GM21515 (cell line): ENCODE measurements around the gene NPIPB2.
A peak's percentile ranks its signal among the peaks of the same experiment; 100 is the strongest.
"Not testable (repeated sequence)": the region's sequence is repeated elsewhere in the genome, so short reads cannot be mapped to it uniquely, and the experiment has no call there.

Experiments used
- ATAC-seq: cut with Tn5 transposase; IDR thresholded peaks from one replicate; pipeline ENCODE4 v1.9.1; 2021; ENCODE audit not compliant: unreplicated experiment

NPIPB2 gene

GRCh38 chr16:11962457-11962856, 20.6 kb upstream of the NPIPB2 start:
- not testable (repeated sequence) for ATAC-seq

DNA sequence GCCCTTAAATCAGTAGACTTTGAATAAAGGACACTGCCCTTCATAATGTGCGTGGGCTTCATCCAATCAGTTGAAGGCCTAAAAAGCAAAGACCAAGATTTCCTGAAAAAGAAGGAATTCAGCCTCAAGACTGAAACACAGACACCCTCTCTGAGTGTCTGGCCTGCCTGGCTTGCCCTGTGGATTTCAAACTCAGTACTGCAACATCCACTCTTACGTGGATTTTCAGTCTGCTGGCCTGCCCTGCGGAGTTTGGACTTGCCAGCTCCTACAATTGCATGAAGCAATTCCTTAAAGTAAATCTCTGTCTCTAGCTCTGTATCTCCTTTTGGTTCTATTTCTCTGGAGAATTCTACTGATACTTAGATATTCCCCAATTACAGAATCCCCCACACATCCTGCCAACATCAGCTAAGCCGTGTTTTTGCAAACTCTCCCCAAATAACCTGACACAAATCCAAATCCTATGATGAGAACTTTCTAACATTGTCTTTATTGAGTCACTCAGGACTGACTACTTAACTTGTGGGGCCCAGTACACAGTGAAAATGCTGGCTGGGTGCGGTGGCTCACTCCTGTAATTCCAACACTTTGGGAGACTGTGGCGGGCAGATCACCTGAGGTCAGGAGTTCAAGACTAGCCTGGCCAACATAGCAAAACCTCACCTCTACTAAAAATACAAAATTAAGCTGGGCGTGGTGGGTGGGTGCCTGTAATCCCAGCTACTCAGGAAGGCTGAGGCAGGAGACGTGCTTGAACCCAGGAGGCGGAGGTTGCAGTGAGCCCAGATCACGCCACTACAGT, 15.9 kb upstream of the NPIPB2 start:
- no peak for ATAC-seq

DNA sequence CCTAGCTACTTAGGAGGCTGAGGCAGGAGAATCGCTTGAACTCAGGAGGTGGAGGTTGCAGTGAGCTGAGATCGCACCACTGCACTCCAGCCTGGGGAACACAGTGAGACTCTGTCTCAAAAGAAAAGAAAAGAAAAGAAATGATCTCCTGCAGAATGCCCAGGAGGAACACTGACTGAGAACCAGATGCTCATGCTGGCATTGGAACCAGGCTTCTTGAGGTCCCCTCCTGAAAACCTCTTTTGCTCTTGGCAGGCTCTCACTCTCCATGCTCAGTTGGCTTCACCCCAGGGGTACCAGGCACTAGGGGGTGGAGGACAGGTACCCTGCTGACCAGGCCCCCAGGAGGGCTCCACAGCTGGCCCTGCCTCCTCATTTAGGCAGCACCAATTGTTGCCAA, 14.7 kb upstream of the NPIPB2 start:
- no peak for ATAC-seq

DNA sequence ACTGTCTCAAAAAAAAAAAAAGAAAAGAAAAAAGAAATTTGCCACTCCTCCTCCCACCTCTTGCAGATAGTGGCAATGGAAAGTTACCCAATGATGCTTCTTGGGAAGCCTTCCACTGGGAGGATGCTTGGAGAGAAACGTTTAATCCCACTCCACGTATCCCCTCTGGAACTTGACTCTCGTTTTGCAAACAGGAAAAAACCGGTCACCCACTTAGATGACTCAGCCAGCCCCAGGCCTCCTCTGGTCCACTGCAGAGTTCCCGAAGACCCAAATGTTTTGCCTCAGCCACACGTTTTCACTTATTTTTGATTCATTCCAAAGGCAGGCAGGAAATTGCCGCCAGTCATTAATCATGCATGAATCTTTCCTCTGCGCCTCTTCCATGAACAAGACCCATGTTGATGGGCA, 13.9 kb upstream of the NPIPB2 start:
- ATAC-seq = no peak

GRCh38 chr16:11953576-11953975, 11.7 kb upstream of the NPIPB2 start:
- not testable (repeated sequence) for ATAC-seq

GRCh38 chr16:11950388-11950787, 8.5 kb upstream of the NPIPB2 start:
- no peak for ATAC-seq

DNA sequence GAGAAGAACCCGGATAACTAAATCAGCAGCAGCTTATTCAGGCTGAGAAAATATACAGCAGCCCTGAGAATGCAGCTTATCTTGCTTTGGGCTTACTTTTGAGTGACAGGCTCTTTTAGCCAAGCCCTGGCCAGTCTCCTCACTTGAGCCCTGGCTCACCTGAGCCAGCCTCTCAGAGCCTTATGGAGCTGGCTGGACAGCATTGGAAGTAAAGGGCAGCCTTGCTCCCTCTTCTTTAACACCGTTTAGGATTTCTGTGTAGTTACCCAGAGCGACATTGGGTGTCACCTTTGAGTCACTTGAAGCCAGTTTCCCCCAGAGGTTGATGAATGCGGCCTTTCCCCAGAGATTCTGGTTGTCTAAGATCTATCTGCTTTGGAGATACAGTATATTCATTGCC, 7.7 kb upstream of the NPIPB2 start:
- ATAC-seq = no peak

GRCh38 chr16:11948819-11949218, 7.0 kb upstream of the NPIPB2 start:
- no peak for ATAC-seq

DNA sequence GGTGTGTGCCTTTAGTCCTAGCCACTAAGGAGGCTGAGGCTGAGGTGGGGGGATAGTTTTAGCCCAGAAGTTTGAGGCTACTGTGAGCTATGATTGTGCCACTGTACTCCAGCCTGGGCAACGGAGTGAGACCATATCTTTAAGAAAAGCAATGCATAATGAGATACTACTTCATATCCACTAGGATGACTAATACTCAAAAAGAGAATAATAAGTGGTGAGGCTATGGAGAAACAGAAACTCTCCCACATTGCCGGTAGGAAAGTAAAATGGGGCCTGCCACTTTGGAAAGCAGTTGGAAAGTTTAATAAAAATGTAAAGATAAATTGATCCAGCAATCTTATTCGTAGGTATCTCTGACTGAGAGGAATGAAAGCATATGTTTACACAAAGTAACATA, 4.6 kb upstream of the NPIPB2 start:
- ATAC-seq = no peak

- not testable (repeated sequence) for ATAC-seq
Measured at GRCh38 chr16:11927350-11927749, 14.5 kb downstream of the NPIPB2 start.

- ATAC-seq = not testable (repeated sequence)
Measured at GRCh38 chr16:11924046-11924445, 17.8 kb downstream of the NPIPB2 start.

DNA sequence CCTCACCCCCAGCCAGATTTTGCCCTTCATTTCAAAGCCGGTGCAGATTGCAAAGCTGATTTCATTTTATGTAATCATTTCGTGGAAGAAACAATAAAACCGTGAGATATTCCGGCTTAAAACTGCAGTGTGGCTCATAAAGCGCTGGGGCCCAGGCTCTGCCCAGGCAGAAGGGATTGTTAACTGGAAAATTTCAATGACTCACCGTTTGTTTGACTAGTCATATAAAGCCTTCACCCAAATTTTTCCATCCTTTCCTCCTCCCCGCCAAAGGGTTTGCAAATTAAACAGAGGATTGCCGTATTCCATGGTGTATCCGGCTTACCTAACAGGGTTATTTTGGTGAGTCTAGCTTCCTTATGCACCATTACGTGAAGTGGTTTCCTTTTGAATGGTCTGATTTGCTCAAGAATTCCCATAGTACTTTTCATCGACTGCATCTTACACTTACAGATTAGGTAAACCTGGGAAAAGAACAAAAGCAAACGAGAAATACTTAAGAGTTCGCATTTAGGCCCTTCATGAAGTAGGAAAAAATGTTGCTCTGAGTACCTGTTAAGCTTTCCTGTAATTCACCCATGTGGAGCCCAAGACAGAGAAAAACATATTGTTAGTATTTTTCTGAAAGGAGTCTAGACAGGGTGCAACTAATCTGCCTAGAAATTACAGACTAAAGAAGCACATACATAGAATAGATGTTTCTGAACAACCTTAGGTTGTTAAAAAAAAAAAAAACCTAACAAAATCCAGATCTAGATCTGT, 25.1 kb downstream of the NPIPB2 start:
- ATAC-seq = no peak

- peak; percentile 81 for ATAC-seq
Measured at GRCh38 chr16:11915644-11916523, 26.0 kb downstream of the NPIPB2 start, which contains the start of gene GSPT1. TSS of gene GSPT1 (minus strand) at chr16:11915956. CDS start at chr16:11915720, 236 bp downstream.

DNA sequence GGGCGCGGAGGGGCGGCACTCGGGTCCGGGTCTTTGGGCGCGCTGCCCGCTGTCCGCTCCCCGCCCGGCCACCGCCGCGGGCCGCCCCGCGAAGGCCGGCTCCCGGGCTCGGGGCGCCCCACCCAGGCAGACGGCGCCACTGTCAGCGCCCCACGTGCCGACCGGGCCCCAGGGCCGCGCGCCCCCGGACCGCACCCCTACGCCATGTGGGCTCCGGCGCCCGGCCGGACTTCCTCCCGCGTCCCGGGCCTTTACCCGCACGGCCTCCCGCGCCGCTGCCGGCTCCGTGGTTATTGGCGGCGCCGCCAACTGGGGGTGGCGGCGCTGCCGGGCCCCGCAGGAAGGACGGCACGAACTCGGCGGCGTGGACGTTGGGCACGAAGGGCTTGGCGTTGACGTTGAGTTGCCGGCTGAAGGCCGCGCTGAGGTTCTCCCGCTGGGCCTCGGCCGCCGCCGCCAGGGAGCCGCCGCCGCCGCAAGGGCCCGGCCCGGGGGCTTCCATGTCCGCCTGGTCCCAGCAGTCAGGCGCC, 26.7 kb downstream of the NPIPB2 start:
- peak; percentile 33 for ATAC-seq

- no peak for ATAC-seq
Measured at GRCh38 chr16:11914210-11915113, 27.4 kb downstream of the NPIPB2 start.

GRCh38 chr16:11913425-11914079, 28.3 kb downstream of the NPIPB2 start:
- no peak for ATAC-seq

- no peak for ATAC-seq
Measured at GRCh38 chr16:11909653-11910545, 31.9 kb downstream of the NPIPB2 start.
